DMS153 treated with DMSO at 0.1 percent for 48 hours (cell line): Measurements from ENCODE around the gene FOXO3.
"Not testable (repeated sequence)": the region's sequence is repeated elsewhere in the genome, so short reads cannot be mapped to it uniquely, and the experiment has no call there.

Experiments
- DNase-seq: peaks from one replicate; lab custom pipeline; 2025; ENCODE audit not compliant: unreplicated experiment; lab: John Stamatoyannopoulos, UW

Gene FOXO3

GRCh38 chr6:108681721-108682120 is 121.0 kb downstream of the FOXO3 start:
- not testable (repeated sequence) for DNase-seq

DNA sequence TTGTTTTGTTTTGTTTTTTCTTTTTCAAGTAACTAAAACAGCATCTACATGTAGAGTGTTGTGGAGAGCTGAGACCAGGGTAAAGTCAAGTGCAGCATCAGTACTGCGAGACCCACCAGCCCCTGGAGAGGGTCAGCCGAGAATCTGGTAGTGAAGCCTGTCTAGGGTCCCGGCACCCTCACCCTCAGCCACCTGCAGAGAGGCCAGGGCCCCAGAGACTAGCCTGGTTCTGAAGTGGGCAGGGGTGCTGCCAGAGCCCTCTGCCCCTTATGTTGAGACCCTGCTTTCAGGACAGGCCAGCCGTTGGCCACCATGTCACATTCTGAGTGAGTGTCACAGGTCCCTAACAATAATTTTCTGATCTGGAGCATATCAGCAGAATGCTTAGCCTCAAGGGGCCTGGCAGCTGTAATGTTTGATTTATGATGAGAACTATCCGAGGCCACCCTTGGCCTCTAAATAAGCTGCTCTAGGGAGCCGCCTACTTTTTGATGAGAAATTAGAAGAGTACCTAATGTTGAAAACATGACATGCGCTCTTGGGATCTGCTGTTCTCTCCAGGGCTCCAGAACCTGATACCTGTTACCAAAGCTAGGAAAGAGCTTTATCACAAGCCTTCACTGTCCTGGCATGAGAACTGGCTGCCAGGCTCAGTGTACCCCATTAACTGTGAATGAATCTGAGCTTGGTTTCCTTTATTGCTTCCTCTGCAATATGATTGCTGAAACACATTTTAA is 121.8 kb downstream of the FOXO3 start:
- DNase-seq: not testable (repeated sequence)

GRCh38 chr6:108683976-108684375 is 123.3 kb downstream of the FOXO3 start:
- DNase-seq: not testable (repeated sequence)

DNA sequence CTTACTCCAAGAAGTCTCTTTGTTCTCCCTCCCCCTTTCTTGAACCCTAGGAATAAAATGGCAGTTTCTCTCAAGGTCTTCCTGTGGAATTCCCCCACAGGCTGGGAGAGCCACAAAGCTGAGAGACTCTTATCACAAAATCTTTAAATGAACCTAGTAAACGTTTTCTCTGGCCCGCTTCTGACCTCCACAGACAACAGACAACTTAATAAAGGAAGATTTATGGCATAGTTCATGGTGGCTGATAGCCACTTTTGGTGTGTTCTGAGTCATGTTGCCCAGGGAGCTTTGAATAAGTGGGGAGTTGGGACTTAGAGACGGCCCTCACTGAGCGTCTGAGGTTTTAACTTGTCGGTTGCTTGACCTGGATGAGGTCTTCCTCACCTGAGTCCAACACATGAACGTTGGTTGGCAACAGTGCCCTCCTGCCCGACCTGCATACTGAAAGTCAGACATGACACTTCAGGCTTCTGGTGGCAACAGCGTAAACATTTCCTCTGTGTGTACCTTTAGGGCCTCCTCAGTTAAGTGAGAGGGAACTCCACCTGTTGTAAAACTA is 124.1 kb downstream of the FOXO3 start:
- DNase-seq: peak; percentile 36

- DNase-seq: no peak
Measured at GRCh38 chr6:108685970-108686369, 125.3 kb downstream of the FOXO3 start.

DNA sequence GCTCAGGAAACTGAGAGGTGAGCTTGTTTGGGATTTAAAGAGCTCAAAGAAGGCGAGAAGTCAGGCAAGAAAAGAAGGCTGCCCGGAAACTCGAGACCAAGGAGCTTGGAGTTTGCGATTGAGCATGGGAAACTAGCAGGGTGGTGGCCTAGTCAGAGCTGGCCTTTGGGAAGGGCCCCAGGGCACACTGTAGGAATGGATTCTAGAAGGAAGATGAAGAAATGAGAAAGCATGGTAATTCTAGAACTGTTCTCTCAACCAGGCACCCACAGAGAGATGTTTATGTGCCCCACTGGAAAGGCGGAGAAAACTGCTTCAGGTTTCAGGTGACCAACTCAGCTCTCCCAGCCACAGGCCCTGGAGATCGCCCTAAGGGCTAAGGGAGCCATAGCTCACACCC is 126.2 kb downstream of the FOXO3 start:
- DNase-seq: no peak

GRCh38 chr6:108687921-108688320 is 127.2 kb downstream of the FOXO3 start:
- no peak for DNase-seq

GRCh38 chr6:108689272-108690161 is 128.8 kb downstream of the FOXO3 start:
- no peak for DNase-seq

GRCh38 chr6:108690326-108691049 is 129.8 kb downstream of the FOXO3 start:
- no peak for DNase-seq

GRCh38 chr6:108693430-108694154 is 132.9 kb downstream of the FOXO3 start:
- no peak for DNase-seq

DNA sequence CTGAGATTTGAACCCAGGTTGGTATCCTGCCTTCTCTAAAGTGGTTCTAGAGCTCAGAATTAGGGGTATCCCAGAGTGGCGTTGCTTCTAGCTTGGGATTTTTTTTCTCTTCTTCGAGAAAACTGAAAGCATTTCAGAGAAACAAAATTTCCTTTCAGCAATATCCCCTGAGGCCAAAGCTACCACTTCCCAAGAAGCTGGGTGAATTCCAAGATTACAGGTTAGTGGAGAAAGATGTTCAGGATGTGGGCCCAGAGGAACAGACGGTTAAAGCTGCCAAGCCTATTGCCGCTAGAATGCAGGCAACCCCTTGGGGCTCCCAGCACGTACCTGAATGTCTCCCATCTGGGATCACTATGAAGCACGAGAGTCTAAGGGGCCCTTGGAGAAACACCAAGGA is 134.1 kb downstream of the FOXO3 start:
- DNase-seq: no peak

DNA sequence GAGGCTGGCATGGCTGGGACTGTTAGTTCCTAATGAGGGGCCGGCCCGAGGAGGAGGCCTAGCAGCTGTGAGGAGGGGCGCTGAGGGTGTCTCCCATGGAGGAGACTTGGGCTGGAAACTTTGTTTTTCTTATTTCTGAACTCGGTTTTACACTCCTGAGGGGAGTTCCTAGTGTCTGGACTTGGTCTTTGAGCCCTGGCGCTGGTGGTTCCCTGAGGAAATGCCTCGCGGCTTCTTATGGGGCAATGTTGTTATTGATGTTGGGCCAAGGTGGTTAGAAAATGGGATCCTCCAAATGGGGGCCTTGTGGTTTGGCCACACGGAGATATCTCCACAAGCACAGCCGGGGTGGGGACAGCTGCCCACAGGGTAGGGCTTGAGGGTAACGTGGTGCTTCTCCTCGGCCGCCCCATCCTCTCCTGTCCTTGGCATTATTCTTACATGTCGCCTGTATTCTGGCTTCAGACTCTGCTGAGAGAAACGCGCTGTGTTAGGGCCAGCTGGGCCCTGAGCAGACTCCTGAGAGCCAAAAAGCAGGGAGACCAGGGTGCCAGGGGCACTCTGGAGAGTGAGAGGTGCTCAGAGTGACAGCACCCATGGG is 136.9 kb downstream of the FOXO3 start:
- no peak for DNase-seq

DNA sequence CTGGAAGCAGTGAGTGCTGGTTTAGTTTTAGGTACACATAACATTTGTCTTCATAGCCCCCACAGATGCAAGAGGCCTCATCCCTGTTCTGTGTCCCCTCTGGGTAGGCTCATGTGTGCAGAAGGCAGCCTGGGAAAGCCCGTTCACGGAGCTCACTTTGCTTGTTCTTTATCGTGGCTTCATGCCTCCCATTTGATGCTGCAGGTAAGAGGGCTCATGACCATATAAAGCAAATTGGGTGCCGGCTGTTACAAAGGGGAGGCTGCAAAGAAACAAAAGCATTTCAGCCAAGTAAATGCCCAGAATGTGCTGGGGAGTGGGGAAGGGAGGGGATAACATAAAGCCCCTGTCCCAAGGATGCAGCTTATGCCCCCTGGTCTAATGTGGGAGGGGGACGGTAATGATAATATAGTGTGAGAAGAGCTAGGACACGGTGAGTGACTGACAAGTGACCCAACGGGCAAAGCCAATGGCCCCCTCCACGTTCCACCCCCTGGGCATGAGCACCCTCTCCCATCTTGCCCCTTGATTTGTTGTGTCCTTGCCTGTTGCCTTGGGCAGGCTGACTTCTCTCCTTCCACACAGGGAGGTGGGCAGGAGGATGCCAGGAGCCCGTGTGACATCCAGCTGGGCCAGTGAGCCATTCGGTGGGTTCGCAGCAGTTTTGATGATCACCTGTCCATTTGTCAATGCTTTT is 138.0 kb downstream of the FOXO3 start:
- DNase-seq: no peak

DNA sequence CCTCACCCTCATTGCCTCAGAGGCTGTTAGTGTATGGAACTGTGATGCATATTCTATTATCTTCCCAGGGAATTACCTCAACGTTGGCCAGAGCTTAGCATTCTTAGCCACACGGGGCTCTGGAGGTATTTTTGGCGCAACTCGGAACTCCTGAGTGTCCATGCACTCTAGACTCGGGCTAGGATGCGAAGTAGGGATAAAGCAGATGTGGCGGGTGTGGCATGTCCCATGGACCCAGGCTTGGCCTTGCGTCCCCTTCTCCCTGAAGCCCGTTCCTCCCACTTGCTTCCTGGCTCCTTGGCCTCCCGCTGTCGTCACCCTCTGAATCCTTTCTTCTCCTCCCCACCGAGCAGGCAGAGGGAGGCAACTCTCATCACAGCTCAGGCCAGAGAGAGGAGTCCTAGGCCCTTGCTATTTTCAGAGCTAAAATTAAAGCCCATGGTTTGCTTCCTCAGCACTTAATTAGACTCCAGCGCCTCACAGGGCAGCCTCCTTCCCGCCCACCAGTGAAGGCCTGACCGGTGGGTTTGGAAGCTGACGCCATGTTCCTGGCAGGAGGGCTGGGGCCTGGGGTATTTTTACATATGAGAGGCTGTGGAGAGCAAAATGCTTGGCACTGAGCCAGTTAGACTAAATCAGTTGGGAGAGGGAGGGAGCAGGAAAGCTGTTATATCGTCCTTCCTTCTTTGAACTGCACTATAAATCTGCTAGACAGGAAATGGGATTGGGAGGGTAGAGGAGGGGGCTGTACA is 138.7 kb downstream of the FOXO3 start:
- peak; percentile 66 for DNase-seq

DNA sequence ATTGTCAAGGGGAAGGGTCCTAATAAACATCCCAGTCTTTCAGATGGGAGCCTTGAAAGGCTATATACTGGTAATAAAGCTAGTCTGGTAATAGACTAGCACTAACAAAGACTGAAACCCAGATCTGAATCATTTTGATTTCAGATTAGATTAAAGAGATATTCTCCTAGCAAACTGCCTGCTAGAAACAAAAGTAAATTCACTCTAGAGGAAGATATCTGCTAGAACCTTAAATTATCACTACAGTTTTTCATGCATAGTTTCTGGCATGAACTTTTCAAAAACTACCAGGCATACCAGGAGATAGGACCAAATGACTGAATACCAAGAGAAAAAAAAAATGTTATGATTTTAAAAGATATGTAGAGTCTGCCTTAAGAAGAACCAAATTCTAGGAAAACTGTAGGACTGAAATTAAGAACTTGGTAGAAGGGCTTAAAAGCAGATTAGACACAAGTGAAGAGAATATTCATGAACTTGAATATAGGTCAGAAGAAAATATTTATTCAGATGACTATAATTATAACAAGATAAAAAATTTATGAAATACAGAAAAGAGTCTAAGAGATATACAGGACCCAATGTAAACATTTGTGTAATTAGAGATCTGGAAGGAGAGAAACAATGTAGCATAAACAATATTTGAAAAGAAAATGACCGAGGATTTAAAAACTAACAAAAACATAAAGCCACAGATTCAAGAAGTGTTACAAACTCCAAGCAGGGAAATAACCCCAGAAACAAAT is 141.6 kb downstream of the FOXO3 start:
- DNase-seq: no peak

DNA sequence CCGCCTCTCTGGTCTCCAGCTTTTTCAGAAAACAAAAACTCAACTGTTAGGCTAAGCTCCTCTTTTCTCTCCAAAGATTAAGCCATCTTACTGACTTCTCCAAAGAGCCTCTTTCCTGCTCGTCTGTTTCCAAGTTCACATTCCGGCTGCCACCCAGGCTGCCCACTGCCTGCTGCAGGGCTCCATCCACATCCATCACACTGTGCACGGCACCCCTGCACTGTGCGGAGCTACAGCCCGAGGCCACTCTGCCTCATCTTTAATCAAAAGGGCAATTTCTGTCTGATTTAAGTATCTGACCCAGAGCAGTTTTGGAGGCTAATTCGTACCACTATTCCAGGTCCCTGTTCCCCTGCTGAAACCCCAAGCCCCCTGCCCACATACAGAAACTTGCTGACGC is 145.9 kb downstream of the FOXO3 start:
- DNase-seq: no peak

DNA sequence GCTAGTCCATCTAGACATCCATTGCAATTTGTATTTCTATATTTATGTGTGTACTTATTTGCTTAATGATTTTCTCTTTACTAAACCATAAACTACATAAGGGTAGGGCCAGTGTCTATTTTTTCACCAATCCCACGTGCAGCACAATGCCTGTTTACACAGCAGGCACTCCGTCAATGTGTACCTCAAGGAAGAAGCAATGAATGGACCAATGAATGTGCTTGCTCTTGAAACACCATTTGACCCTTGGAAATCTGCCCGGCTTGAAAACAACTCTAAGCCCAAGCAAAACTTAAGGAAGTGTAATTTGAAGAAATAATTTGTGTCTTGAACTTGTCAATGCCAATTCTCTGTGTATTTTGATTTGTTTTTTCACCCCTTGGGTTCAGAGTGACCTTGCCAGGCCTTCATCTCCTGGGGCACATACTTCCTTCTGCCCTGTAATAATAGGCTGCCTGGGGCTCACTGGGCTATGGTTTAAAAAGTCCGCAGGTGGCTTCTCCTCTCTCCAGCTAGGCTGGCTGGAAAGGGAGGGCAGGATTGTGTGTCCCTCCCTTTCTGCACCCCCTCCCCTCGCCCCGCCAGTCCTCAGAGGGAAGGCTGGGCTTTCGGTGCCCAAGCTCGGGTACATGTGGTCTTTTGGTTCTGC is 146.7 kb downstream of the FOXO3 start:
- peak; percentile 46 for DNase-seq

DNA sequence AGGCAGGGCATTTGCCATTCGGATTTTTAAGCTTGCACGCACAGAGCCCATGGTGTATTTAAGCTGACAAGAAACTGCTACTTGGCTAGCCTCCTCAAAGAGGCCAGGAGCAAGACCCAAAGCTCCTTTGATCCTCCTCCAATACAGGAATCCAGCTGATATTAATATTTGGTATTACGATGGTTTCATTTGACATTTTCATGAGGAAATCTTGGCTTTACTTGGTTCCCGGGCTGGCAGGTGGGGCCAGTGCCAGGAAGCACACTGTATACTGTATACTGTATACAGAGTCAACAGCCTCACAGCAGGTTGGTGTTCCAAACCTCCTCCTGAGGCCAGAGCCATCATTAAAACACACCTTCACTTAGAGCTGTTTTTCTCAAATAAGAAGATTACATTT is 149.3 kb downstream of the FOXO3 start:
- no peak for DNase-seq
